22Rv1 (cell line): Measurements from ENCODE around the gene BNC2.

Experiments used
- ZFX ChIP-seq: fragments of 450-650 bp; IDR thresholded peaks from 2 replicates; pipeline ENCODE4 v1.6.1; 2017; ENCODE audit warnings: antibody characterized with exemption, borderline replicate concordance
- TF ChIP-seq, protein P1 (sequence below): fragments of 450-650 bp; IDR thresholded peaks from 2 replicates; pipeline ENCODE4 v1.5.1; 2017; ENCODE audit warnings: mild to moderate bottlenecking

DNA sequence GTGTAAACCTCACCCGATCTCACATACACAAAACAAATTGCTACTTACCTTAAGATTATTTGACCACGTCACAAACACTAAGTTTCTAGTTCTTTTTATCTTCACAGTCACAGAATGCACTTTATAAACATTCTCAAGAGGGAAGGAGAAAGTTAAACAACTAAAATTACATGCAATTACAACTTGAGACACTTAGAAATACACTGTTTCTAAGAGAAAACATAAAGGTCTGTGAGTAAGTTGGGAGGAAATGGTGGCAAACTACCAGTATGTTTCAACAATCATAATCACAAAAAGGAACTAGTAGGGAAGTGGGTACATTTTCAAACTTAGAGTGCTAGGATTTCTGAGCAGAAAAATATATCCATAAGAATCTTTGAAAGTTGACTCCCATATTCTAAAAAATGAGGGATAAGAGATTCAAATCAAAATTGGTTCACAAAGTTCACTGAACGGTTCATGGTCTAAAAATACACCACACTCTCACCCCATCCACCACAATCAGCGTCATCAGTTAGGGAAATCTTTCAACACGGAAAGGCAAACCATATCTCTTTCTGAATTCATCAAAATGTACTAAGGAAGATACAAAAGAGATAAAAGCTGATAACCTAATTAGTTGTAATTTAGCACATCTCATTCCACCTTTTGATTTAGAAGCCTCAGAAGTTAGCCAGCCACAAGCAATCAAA lies 182.6 kb downstream of the BNC2 start:
- TF ChIP-seq, protein P1, sequence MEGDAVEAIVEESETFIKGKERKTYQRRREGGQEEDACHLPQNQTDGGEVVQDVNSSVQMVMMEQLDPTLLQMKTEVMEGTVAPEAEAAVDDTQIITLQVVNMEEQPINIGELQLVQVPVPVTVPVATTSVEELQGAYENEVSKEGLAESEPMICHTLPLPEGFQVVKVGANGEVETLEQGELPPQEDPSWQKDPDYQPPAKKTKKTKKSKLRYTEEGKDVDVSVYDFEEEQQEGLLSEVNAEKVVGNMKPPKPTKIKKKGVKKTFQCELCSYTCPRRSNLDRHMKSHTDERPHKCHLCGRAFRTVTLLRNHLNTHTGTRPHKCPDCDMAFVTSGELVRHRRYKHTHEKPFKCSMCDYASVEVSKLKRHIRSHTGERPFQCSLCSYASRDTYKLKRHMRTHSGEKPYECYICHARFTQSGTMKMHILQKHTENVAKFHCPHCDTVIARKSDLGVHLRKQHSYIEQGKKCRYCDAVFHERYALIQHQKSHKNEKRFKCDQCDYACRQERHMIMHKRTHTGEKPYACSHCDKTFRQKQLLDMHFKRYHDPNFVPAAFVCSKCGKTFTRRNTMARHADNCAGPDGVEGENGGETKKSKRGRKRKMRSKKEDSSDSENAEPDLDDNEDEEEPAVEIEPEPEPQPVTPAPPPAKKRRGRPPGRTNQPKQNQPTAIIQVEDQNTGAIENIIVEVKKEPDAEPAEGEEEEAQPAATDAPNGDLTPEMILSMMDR = no peak
- no peak for TF ChIP-seq ZFX
